Ascending aorta (tissue), 2 donors: Measurements from ENCODE around the gene CFP. TPM values are rescaled to one million over a fixed set of nuclear protein-coding genes. Genes with fewer than 3 reads are reported as not detected.

Experiments used
- DNase-seq, 2 donors: peaks; one replicate each; pipeline ENCODE4 v3.0.0-alpha.2; 2019; ENCODE audit warnings: low spot score in 2 of 2
- H3K27ac ChIP-seq, 2 donors: fragments of 200-600 bp; sonication (generic); one replicate each; pipeline ENCODE4 v1.5.1; 2016 to 2017; ENCODE audit warnings: mild to moderate bottlenecking in 1 of 2
- H3K27me3 ChIP-seq: fragments of 200-600 bp; sonication (generic); one replicate; pipeline ENCODE4 v1.5.1; 2017
- H3K36me3 ChIP-seq, 2 donors: fragments of 200-600 bp; sonication (generic); one replicate each; pipeline ENCODE4 v1.5.1; 2016
- H3K4me1 ChIP-seq, 2 donors: fragments of 200-600 bp; sonication (generic); one replicate each; pipeline ENCODE4 v1.5.1; 2016 to 2017; ENCODE audit warnings: mild to moderate bottlenecking in 1 of 2
- H3K4me3 ChIP-seq, 2 donors: fragments of 200-600 bp; sonication (generic); one replicate each; pipeline ENCODE4 v1.5.1; 2016 to 2017; ENCODE audit warnings: mild to moderate bottlenecking in 1 of 2
- H3K9me3 ChIP-seq, 2 donors: fragments of 200-600 bp; sonication (generic); one replicate each; pipeline ENCODE4 v1.5.1; 2016
- CTCF ChIP-seq, 3 experiments: fragments of 200-600 bp in 2 of 3; fragments of 450-650 bp in 1 of 3; sonication (generic) in 2 of 3; IDR thresholded peaks; one replicate each; pipeline ENCODE4 v1.5.1; 2016 to 2019; ENCODE audit warnings: antibody characterized with exemption in 3 of 3, mild to moderate bottlenecking in 1 of 3, moderate library complexity in 1 of 3
- intact Hi-C: fragments of 100-400 bp; cut with DNase I; formaldehyde crosslinking; loops from one replicate; pipeline ENCODE4 v1.15.1; 2023
- total RNA-seq: library from RNA; depleted of rRNA; stranded (reverse); fragments of >200 nt; gene quantifications from one replicate; pipeline ENCODE4 v1.1.0, GENCODE V29; 2016

CFP gene
- total RNA-seq, 1 donor from 2014 or later: 25.4 TPM

- Histone ChIP-seq H3K9me3 (peaks cover 0 to 4% of the 10 kb centered on the region in 2 donors), H3K36me3 (peaks cover 34 to 39% of the 10 kb centered on the region in 2 donors), H3K4me1 (no peaks in the 10 kb centered on the region), H3K27me3 (no peaks in the 10 kb centered on the region), H3K27ac (no peak overlapping the region), H3K4me3 (no peak overlapping the region)
- no peak for TF ChIP-seq CTCF (IDR thresholded peaks at IDR 0.05)
- intact Hi-C loops: no loop called here
- DNase-seq: no peak
Measured at GRCh38 chrX:47634871-47635575, 5.3 kb upstream of the CFP start.

- intact Hi-C loops: no loop called here
- no peak for TF ChIP-seq CTCF (IDR thresholded peaks at IDR 0.05)
- no peaks in the 10 kb centered on the region for H3K27me3 ChIP-seq
- DNase-seq: no peak
- H3K4me1 ChIP-seq: no peaks in the 10 kb centered on the region
- peaks cover 27 to 29% of the 10 kb centered on the region in 2 donors for H3K36me3 ChIP-seq
- H3K9me3 ChIP-seq: no peaks in the 10 kb centered on the region
- no peak overlapping the region for H3K27ac ChIP-seq
- H3K4me3 ChIP-seq: no peak overlapping the region
Measured at GRCh38 chrX:47633689-47634590, 4.2 kb upstream of the CFP start.

- Histone ChIP-seq H3K36me3 (peaks cover 18% of the 10 kb centered on the region in 2 donors), H3K4me1 (no peaks in the 10 kb centered on the region), H3K9me3 (no peaks in the 10 kb centered on the region), H3K4me3 (no peak overlapping the region), H3K27ac (no peak overlapping the region), H3K27me3 (no peaks in the 10 kb centered on the region)
- TF ChIP-seq CTCF (IDR thresholded peaks at IDR 0.05): no peak
- intact Hi-C loops: no loop called here
- no peak for DNase-seq
Measured at GRCh38 chrX:47632666-47633065, 2.9 kb upstream of the CFP start.

GRCh38 chrX:47631676-47632075 lies 1.9 kb upstream of the CFP start:
- Histone ChIP-seq H3K9me3 (no peaks in the 10 kb centered on the region), H3K36me3 (peaks cover 13% of the 10 kb centered on the region in 2 donors), H3K4me3 (no peak overlapping the region), H3K27ac (no peak overlapping the region), H3K27me3 (no peaks in the 10 kb centered on the region), H3K4me1 (no peaks in the 10 kb centered on the region)
- intact Hi-C loops: no loop called here
- no peak for TF ChIP-seq CTCF (IDR thresholded peaks at IDR 0.05)
- no peak for DNase-seq

GRCh38 chrX:47628982-47629381 lies 748 bp downstream of the CFP start:
- H3K9me3 ChIP-seq: no peaks in the 10 kb centered on the region
- intact Hi-C loops: no loop called here
- no peak for TF ChIP-seq CTCF (IDR thresholded peaks at IDR 0.05)
- no peak overlapping the region for H3K27ac ChIP-seq
- no peaks in the 10 kb centered on the region for H3K4me1 ChIP-seq
- no peak overlapping the region for H3K4me3 ChIP-seq
- H3K27me3 ChIP-seq: no peaks in the 10 kb centered on the region
- H3K36me3 ChIP-seq: no peaks in the 10 kb centered on the region
- no peak for DNase-seq
